HepG2 (cell line): ENCODE results near the gene STK40. TPM values are rescaled to one million over a fixed set of nuclear protein-coding genes. Genes with fewer than 3 reads are reported as not detected.

ENCODE experiments used
- ATAC-seq: fragments of 200-7000 bp; cut with Tn5 transposase; 3 replicates; pipeline ENCODE4 v1.9.1; 2020; ENCODE audit warnings: mild to moderate bottlenecking, moderate library complexity
- BruUV-seq: library from RNA; stranded (reverse); fragments of 400-500 nt; replicated peaks from 2 replicates; lab custom pipeline; 2021; lab: Mats Ljungman, UMichigan
- CTCF ChIA-PET: fragments of 300-600 bp; formaldehyde crosslinking; extraction: SDS; loops from one replicate; lab custom pipeline; 2021; ENCODE audit warnings: low total read pairs, inconsistent platforms, low intra/inter-chr PET ratio; lab: Yijun Ruan, JAX
- POLR2A ChIA-PET: fragments of 350-600 bp; sonication (Branson Sonifier 250); formaldehyde crosslinking; loops from one replicate; lab custom pipeline; 2020; ENCODE audit warnings: antibody characterized with exemption, inconsistent platforms; lab: Yijun Ruan, JAX
- DNase-seq: peaks from one replicate; pipeline ENCODE4 v3.0.0-alpha.2; 2015; ENCODE audit warnings: low spot score
- FAIRE-seq: peaks from 3 replicates; lab custom pipeline; 2011; peaks lifted over from hg19 to GRCh38; lab: Jason Lieb, UNC
- H2AFZ ChIP-seq: one replicate; pipeline ENCODE4 v1.6.1; 2011; ENCODE audit warnings: low read length, inconsistent platforms
- H3K27ac ChIP-seq: fragments of 300-600 bp; 3 replicates; pipeline ENCODE4 v1.8.0; 2011; ENCODE audit warnings: mixed run types, mild to moderate bottlenecking, mixed read lengths, low read length, inconsistent platforms; ENCODE audit not compliant: insufficient read depth; ENCODE audit errors: extremely low read length
- H3K27me3 ChIP-seq, 2 experiments: fragments of 200-600 bp in 1 of 2; 2 replicates in 1 of 2; 3 replicates in 1 of 2; pipeline versions ENCODE4 v1.6.0 to v1.8.0; 2011; ENCODE audit warnings: low read length in 2 of 2, mild to moderate bottlenecking in 2 of 2, moderate library complexity in 2 of 2, inconsistent platforms in 1 of 2; ENCODE audit not compliant: insufficient read depth in 2 of 2, control insufficient read depth in 1 of 2
- H3K36me3 ChIP-seq, 2 experiments: fragments of 200-600 bp in 1 of 2; replicated peaks in 1 of 2; 2 replicates in 1 of 2; 3 replicates in 1 of 2; pipeline versions ENCODE4 v1.5.1 to v1.8.0; 2011; ENCODE audit warnings: low read length in 2 of 2, inconsistent platforms in 1 of 2; ENCODE audit not compliant: insufficient read depth in 2 of 2, control insufficient read depth in 1 of 2
- H3K4me1 ChIP-seq: 2 replicates; pipeline ENCODE4 v1.5.1; 2012; ENCODE audit warnings: low read length, inconsistent platforms; ENCODE audit not compliant: insufficient read depth
- H3K4me2 ChIP-seq: 2 replicates; pipeline ENCODE4 v1.6.0; 2011; ENCODE audit warnings: low read depth, low read length, inconsistent platforms
- H3K4me3 ChIP-seq, 3 experiments: fragments of 200-600 bp in 1 of 3; sonication (generic), shearing (Covaris generic) in 1 of 3; replicated peaks in 1 of 3; 2 replicates each; pipeline ENCODE4 v1.5.1; 2011 to 2016; ENCODE audit warnings: low read length in 3 of 3, inconsistent platforms in 2 of 3, low read depth in 2 of 3, mild to moderate bottlenecking in 2 of 3, control low read depth in 1 of 3, mixed read lengths in 1 of 3; ENCODE audit not compliant: insufficient read depth in 1 of 3
- H3K79me2 ChIP-seq: one replicate; pipeline ENCODE4 v1.6.1; 2011; ENCODE audit warnings: low read length, inconsistent platforms; ENCODE audit not compliant: insufficient read depth
- H3K9ac ChIP-seq: 2 replicates; pipeline ENCODE4 v1.6.0; 2011; ENCODE audit warnings: mild to moderate bottlenecking, low read depth, low read length, inconsistent platforms; ENCODE audit not compliant: insufficient read depth
- H3K9me3 ChIP-seq: 2 replicates; pipeline ENCODE4 v1.5.1; 2012; ENCODE audit warnings: mild to moderate bottlenecking, low read length
- H4K20me1 ChIP-seq: 2 replicates; pipeline ENCODE4 v1.6.0; 2011; ENCODE audit warnings: inconsistent platforms, mild to moderate bottlenecking, low read length, moderate library complexity; ENCODE audit not compliant: insufficient read depth
- ATF4 ChIP-seq, 2 experiments: fragments of 450-650 bp in 1 of 2; sonication (generic) in 1 of 2; formaldehyde crosslinking; IDR thresholded peaks; 2 replicates each; pipeline versions ENCODE4 v1.5.0 to v1.8.0; 2020 to 2022; ENCODE audit warnings: mild to moderate bottlenecking in 1 of 2, missing genetic modification reagents in 1 of 2
- CBX2 ChIP-seq, 2 experiments: fragments of 200-600 bp in 1 of 2; sonication (generic); formaldehyde crosslinking in 1 of 2; IDR thresholded peaks; 2 replicates each; pipeline versions ENCODE4 v1.7.0 to v1.8.1; 2018 to 2022; ENCODE audit warnings: low read depth in 2 of 2, low read length in 1 of 2, mild to moderate bottlenecking in 1 of 2, missing genetic modification reagents in 1 of 2
- DNMT1 ChIP-seq: sonication (generic); formaldehyde crosslinking; IDR thresholded peaks from 2 replicates; pipeline ENCODE4 v1.5.1; 2020; ENCODE audit warnings: mild to moderate bottlenecking, missing genetic modification reagents
- E2F2 ChIP-seq: sonication (generic); formaldehyde crosslinking; IDR thresholded peaks from 2 replicates; pipeline ENCODE4 v1.4.0; 2020; ENCODE audit warnings: missing genetic modification reagents, borderline replicate concordance
- NR2C2 ChIP-seq: sonication (generic); formaldehyde crosslinking; IDR thresholded peaks from 2 replicates; pipeline ENCODE4 v1.4.0; 2020; ENCODE audit warnings: missing genetic modification reagents, mild to moderate bottlenecking, moderate library complexity, borderline replicate concordance
- PPARG ChIP-seq: conservative IDR thresholded peaks from 2 replicates; pipeline ENCODE4 v1.6.1; 2016; ENCODE audit warnings: missing biosample characterization, missing genetic modification reagents
- ZMYM3 ChIP-seq: sonication (generic); formaldehyde crosslinking; IDR thresholded peaks from 2 replicates; pipeline ENCODE4 v1.5.1; 2020; ENCODE audit warnings: mild to moderate bottlenecking, missing genetic modification reagents
- ZNF160 ChIP-seq: sonication (generic); formaldehyde crosslinking; IDR thresholded peaks from 2 replicates; pipeline ENCODE4 v1.8.0; 2022; ENCODE audit warnings: mild to moderate bottlenecking, inconsistent platforms, missing genetic modification reagents
- ZNF274 ChIP-seq: sonication (generic); formaldehyde crosslinking; IDR thresholded peaks from 2 replicates; pipeline ENCODE4 v1.5.1; 2020; ENCODE audit warnings: mild to moderate bottlenecking, missing genetic modification reagents
- ZNF510 ChIP-seq: sonication (generic); formaldehyde crosslinking; IDR thresholded peaks from 2 replicates; pipeline ENCODE4 v1.4.0; 2020; ENCODE audit warnings: low read depth, mild to moderate bottlenecking, missing genetic modification reagents
- ZNF75D ChIP-seq: sonication (generic); formaldehyde crosslinking; IDR thresholded peaks from 2 replicates; pipeline ENCODE4 v1.8.1; 2023; ENCODE audit warnings: missing genetic modification reagents, mild to moderate bottlenecking, borderline replicate concordance
- ZSCAN22 ChIP-seq: sonication (generic); formaldehyde crosslinking; IDR thresholded peaks from 2 replicates; pipeline ENCODE4 v1.4.0; 2020; ENCODE audit warnings: mild to moderate bottlenecking, missing genetic modification reagents
- WGBS: methylation state at CpG from one replicate; pipeline ENCODE4 v1.1.6; 2017; ENCODE audit warnings: low lambda C conversion rate; 5-methylcytosine and 5-hydroxymethylcytosine counted together
- in situ Hi-C: cut with HindIII; loops from 2 replicates; pipeline ENCODE4 v1.10.0; 2017; ENCODE audit warnings: low pct_unique_long_range_greater_than_20kb; ENCODE audit not compliant: extremely low pct_ligation_motif_present
- intact Hi-C: fragments of 100-400 bp; cut with micrococcal nuclease; formaldehyde crosslinking; loops from one replicate; pipeline ENCODE4 v1.10.0; 2022; ENCODE audit not compliant: unreplicated experiment
- polyA plus RNA-seq, 8 experiments: library from polyadenylated mRNA; depleted of rRNA in 3 of 8; stranded (reverse) in 7 of 8; unstranded in 1 of 8; fragments of >200 nt; fragmentation: Illumina TruSeq in 4 of 8; extraction: Trizol in 4 of 8; gene quantifications; 2 replicates each; pipeline versions ENCODE4 v1.2.1 to v1.2.3, GENCODE V29; 2011 to 2016; ENCODE audit warnings: low read depth in 4 of 8, missing spikeins in 1 of 8, mixed read lengths in 1 of 8; ENCODE audit not compliant: insufficient read depth in 1 of 8
- total RNA-seq, 5 experiments: library from RNA; depleted of rRNA; stranded (reverse); fragments of >200 nt; fragmentation: Illumina TruSeq; extraction: Trizol; gene quantifications; 2 replicates each; pipeline ENCODE4 v1.2.3, GENCODE V29; 2016; ENCODE audit warnings: low read depth in 1 of 5

Gene STK40
- total and polyA plus RNA-seq, 2 of the 13 experiments (the other 11 are each of a cell fraction or from before 2014, with no cell fraction given): 33.8 to 35.1 TPM

DNA sequence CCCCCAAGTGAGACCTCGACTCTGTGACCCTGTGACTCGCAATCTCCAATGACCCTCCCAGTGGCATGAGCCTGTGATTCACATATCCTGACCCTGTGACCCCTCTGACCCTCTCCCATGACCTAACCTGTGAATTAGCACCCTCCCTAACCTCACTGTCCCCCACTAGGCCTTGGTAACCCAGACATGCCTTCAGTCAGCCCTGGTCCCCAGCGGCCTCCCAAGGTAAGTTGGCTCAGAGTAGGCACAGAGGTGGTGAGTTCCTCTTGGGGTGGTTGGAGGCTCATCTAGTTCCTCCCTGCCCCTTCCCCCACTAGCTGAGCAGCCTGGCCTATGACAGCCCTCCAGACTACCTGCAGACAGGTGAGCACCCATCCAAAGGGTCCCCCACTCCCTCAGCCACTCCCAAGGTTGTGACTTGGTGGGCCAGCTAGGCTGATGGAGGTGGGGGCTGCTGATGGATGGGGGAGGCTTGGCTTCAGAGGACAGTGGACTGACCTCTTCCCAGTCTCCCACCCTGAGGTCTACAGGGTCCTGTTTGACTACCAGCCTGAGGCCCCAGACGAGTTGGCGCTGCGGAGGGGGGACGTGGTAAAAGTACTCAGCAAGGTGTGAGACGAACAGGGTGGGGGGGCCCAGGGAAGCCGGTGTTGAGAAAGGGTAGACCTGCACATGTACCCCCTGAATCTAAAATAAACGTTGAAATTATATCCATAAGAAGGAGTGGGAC, 78.0 kb downstream of the STK40 start (continued):
- TF ChIP-seq ATF4 (CRISPR knock-in tag; IDR thresholded peaks at IDR 0.05) (no peak), ZNF274 (CRISPR knock-in tag) (no peak), ZNF510 (CRISPR knock-in tag) (no peak), E2F2 (CRISPR knock-in tag) (no peak), ZNF75D (no peak), ZNF160 (CRISPR knock-in tag) (no peak), ZSCAN22 (CRISPR knock-in tag) (0 out of 2 replicates have a peak, but pooled peaks have one; percentile 32), CBX2 (IDR thresholded peaks at IDR 0.05; ENCODE audit: low read depth, low read length) (no peak), CBX2 (CRISPR knock-in tag; IDR thresholded peaks at IDR 0.05; ENCODE audit: low read depth) (no peak)

DNA sequence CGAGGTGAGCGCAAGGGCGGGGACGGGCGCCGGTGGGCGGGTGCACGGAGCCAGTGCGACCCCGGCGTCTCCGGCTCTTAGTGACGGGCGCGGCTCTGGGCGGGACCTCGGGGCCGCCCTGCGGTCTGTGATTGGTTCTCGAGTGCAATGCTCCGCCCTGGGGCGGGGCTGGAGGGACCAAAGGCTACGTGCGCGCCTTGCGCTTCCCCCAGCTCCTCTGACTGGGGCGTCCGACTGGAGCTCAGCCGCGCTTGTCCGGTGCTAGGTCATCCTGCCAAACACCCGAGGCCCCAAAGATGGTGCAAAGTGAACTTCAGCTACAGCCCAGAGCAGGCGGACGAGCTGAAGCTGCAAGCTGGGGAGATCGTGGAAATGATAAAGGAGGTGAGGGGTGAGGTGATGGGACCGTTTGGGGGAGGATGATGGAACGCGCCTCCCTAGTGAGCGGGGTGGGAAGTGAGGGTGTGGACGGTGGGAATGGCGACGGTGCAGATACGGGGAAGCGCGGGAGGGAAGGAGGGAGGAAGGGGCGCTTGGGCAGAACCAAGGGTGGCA, 78.7 kb downstream of the STK40 start:
- Histone ChIP-seq H3K9ac (peak overlapping the region; percentile 81), H3K9me3 (no peaks in the 10 kb centered on the region), H2AFZ (no peak overlapping the region), H3K4me1 (peaks cover 29% of the 10 kb centered on the region), H3K4me2 (peak overlapping the region; percentile 96), H3K4me3 (peak overlapping the region; percentile 82 to 88 (median 85)), H3K27ac (peak overlapping the region; percentile 88), H3K36me3 (peaks cover 13 to 31% of the 10 kb centered on the region in 2 experiments; a peak in 4 of 5 replicates), H4K20me1 (no peaks in the 10 kb centered on the region), H3K79me2 (peaks cover 8% of the 10 kb centered on the region), H3K27me3 (no peaks in the 10 kb centered on the region)
- CTCF ChIA-PET: no interaction called here
- FAIRE-seq (peak; percentile 73), ATAC-seq (peak; percentile 94), DNase-seq (peak; percentile 90)
- no TSS peak for BruUV-seq
- in situ Hi-C loops: no loop called here
- POLR2A ChIA-PET: interaction anchor here (0.6 to 3.6 kb wide), 15 partner anchors 9 to 192 kb away, joined by 3 to 58 read pairs (median 5); partner anchors contain the start of genes EVA1B, THRAP3 and TRAPPC3
- intact Hi-C loops: loop anchor here (2.0 kb wide), 1 partner anchor 18 kb away; no protein-coding TSS in a partner anchor
- WGBS: under 1% methylated on average over 22 of the region's 46 CpGs
- peak; percentile 79; the same call in 1 of the 2 replicates for TF ChIP-seq DNMT1
- TF ChIP-seq NR2C2 (CRISPR knock-in tag): peak; percentile 56; the same call in 1 of the 2 replicates
- peak; percentile 59; the same call in 1 of the 2 replicates for TF ChIP-seq PPARG (CRISPR knock-in tag)
- 0 out of 2 replicates have a peak, but pooled peaks have one; percentile 34 for TF ChIP-seq ZMYM3 (CRISPR knock-in tag)
